ENCODE measurements around the gene CFAP70. TPM values are rescaled to one million over a fixed set of nuclear protein-coding genes. Genes with fewer than 3 reads are reported as not detected.

Gene CFAP70
- total RNA-seq, 1 experiment from 2014 or later = 0.06 TPM

GRCh38 chr10:73339436-73339835 lies 19.2 kb downstream of the CFAP70 start:
- BruUV-seq (replicated peaks) = no TSS peak
- Histone ChIP-seq H3K27me3 (replicated peaks; ENCODE audit: insufficient read depth, low read depth, low read length, poor library complexity) (no peaks in the 10 kb centered on the region), H3K9me3 (ENCODE audit: low read depth, low read length, poor library complexity, severe bottlenecking) (no peaks in the 10 kb centered on the region), H3K4me1 (ENCODE audit: insufficient read depth, low read length, poor library complexity, severe bottlenecking) (no peaks in the 10 kb centered on the region), H3K4me3 (ENCODE audit: low read depth, low read length, poor library complexity, severe bottlenecking) (no peak overlapping the region), H3K27ac (ENCODE audit: low read depth, low read length, poor library complexity, severe bottlenecking) (no peak overlapping the region), H3K36me3 (ENCODE audit: insufficient read depth, low read length, poor library complexity, severe bottlenecking) (no peaks in the 10 kb centered on the region)
- no peak for DNase-seq (ENCODE audit: low spot score)
- intact Hi-C loops (cut with micrococcal nuclease; ENCODE audit: unreplicated experiment) = no loop called here
- ChIA-PET CTCF (no interaction called here), POLR2A (ENCODE audit: low non-redundant PET) (no interaction called here)
- TF ChIP-seq, protein P1, sequence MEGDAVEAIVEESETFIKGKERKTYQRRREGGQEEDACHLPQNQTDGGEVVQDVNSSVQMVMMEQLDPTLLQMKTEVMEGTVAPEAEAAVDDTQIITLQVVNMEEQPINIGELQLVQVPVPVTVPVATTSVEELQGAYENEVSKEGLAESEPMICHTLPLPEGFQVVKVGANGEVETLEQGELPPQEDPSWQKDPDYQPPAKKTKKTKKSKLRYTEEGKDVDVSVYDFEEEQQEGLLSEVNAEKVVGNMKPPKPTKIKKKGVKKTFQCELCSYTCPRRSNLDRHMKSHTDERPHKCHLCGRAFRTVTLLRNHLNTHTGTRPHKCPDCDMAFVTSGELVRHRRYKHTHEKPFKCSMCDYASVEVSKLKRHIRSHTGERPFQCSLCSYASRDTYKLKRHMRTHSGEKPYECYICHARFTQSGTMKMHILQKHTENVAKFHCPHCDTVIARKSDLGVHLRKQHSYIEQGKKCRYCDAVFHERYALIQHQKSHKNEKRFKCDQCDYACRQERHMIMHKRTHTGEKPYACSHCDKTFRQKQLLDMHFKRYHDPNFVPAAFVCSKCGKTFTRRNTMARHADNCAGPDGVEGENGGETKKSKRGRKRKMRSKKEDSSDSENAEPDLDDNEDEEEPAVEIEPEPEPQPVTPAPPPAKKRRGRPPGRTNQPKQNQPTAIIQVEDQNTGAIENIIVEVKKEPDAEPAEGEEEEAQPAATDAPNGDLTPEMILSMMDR (conservative IDR thresholded peaks at IDR 0.05; ENCODE audit: low read depth, low read length) = no peak
- TF ChIP-seq EZH2 (IDR thresholded peaks at IDR 0.05; ENCODE audit: borderline replicate concordance, low read depth, low read length, poor library complexity, severe bottlenecking) = no peak

DNA sequence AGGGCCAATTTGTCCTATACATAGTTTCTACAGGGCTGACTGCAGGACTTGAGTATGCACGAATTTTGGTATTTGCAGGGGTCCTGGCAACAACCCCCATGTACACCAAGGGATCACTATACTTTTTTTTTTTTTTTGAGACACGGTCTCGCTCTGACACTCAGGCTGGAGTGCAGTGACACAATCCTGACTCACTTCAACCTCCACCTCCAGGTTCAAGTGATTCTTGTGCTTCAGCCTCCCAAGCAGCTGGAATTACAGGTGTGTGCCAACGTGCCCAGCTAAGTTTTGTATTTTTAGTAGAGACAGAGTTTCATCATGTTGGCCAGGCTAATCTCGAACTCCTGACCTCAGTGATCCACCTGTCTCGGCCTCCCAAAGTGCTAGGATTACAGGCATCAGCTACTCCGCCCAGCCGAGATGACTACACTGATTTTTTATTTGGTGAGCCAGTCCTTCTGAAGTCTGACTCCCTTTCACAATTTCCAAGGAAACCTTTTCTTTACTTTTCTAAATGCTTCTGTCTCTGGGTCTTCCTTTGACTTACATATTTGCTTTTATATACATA lies 19.8 kb downstream of the CFAP70 start:
- Histone ChIP-seq H3K4me1 (ENCODE audit: insufficient read depth, low read length, poor library complexity, severe bottlenecking) (no peaks in the 10 kb centered on the region), H3K9me3 (ENCODE audit: low read depth, low read length, poor library complexity, severe bottlenecking) (no peaks in the 10 kb centered on the region), H3K4me3 (ENCODE audit: low read depth, low read length, poor library complexity, severe bottlenecking) (no peak overlapping the region), H3K27ac (ENCODE audit: low read depth, low read length, poor library complexity, severe bottlenecking) (no peak overlapping the region), H3K27me3 (replicated peaks; ENCODE audit: insufficient read depth, low read depth, low read length, poor library complexity) (no peaks in the 10 kb centered on the region), H3K36me3 (ENCODE audit: insufficient read depth, low read length, poor library complexity, severe bottlenecking) (no peaks in the 10 kb centered on the region)
- POLR2A ChIA-PET (ENCODE audit: low non-redundant PET) = no interaction called here
- CTCF ChIA-PET = no interaction called here
- no TSS peak for BruUV-seq (replicated peaks)
- DNase-seq (ENCODE audit: low spot score) = no peak
- TF ChIP-seq EZH2 (IDR thresholded peaks at IDR 0.05; ENCODE audit: borderline replicate concordance, low read depth, low read length, poor library complexity, severe bottlenecking) = no peak
- TF ChIP-seq, protein P1 (conservative IDR thresholded peaks at IDR 0.05; ENCODE audit: low read depth, low read length) = no peak
- intact Hi-C loops (cut with micrococcal nuclease; ENCODE audit: unreplicated experiment) = no loop called here

DNA sequence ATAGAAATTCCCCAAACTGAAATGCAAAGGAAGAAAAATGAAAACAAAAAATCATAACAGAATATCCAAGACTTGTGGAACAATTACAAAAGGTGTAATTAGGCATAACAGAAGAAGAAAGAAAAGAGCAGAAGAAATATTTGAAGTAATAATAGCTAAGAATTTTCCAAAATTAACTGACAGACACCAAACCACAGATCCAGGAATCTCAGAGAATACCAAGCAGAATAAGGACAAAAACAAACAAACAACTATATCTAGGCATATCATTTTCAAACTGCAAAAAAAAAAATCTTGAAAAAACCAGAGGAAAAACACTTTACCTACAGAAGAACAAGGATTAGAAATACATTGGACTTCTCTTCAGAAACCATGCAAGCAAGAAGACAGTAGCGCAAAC lies 25.5 kb downstream of the CFAP70 start:
- Histone ChIP-seq H3K27me3 (replicated peaks; ENCODE audit: insufficient read depth, low read depth, low read length, poor library complexity) (peaks cover 25% of the 10 kb centered on the region), H3K27ac (ENCODE audit: low read depth, low read length, poor library complexity, severe bottlenecking) (no peak overlapping the region), H3K36me3 (ENCODE audit: insufficient read depth, low read length, poor library complexity, severe bottlenecking) (no peaks in the 10 kb centered on the region), H3K4me1 (ENCODE audit: insufficient read depth, low read length, poor library complexity, severe bottlenecking) (no peaks in the 10 kb centered on the region), H3K4me3 (ENCODE audit: low read depth, low read length, poor library complexity, severe bottlenecking) (no peak overlapping the region), H3K9me3 (ENCODE audit: low read depth, low read length, poor library complexity, severe bottlenecking) (no peaks in the 10 kb centered on the region)
- intact Hi-C loops (cut with micrococcal nuclease; ENCODE audit: unreplicated experiment) = no loop called here
- ChIA-PET CTCF (no interaction called here), POLR2A (ENCODE audit: low non-redundant PET) (no interaction called here)
- TF ChIP-seq, protein P1 (conservative IDR thresholded peaks at IDR 0.05; ENCODE audit: low read depth, low read length) = no peak
- TF ChIP-seq EZH2 (IDR thresholded peaks at IDR 0.05; ENCODE audit: borderline replicate concordance, low read depth, low read length, poor library complexity, severe bottlenecking) = no peak
- no TSS peak for BruUV-seq (replicated peaks)
- DNase-seq (ENCODE audit: low spot score) = no peak
